Suprapubic skin (tissue), 4 donors: Measurements from ENCODE around the gene PAX6. TPM values are rescaled to one million over a fixed set of nuclear protein-coding genes. Genes with fewer than 3 reads are reported as not detected.
A peak's percentile ranks its signal among the peaks of the same experiment; 100 is the strongest.

Experiments used
- DNase-seq, 2 donors: peaks; one replicate each; pipeline ENCODE4 v3.0.0-alpha.2; 2019; ENCODE audit warnings: low spot score in 2 of 2
- H3K27ac ChIP-seq: fragments of 200-600 bp; sonication (generic); one replicate; pipeline ENCODE4 v1.5.1; 2019
- H3K27me3 ChIP-seq: fragments of 200-600 bp; sonication (generic); one replicate; pipeline ENCODE4 v1.5.1; 2019
- H3K36me3 ChIP-seq: fragments of 200-600 bp; sonication (generic); one replicate; pipeline ENCODE4 v1.5.1; 2019
- H3K4me1 ChIP-seq: fragments of 200-600 bp; sonication (generic); one replicate; pipeline ENCODE4 v1.5.1; 2019
- H3K4me3 ChIP-seq: fragments of 200-600 bp; sonication (generic); one replicate; pipeline ENCODE4 v1.5.1; 2019; ENCODE audit warnings: mild to moderate bottlenecking
- H3K9me3 ChIP-seq: fragments of 200-600 bp; sonication (generic); one replicate; pipeline ENCODE4 v1.5.1; 2019
- EP300 ChIP-seq: sonication (generic); formaldehyde crosslinking; IDR thresholded peaks from one replicate; pipeline ENCODE4 v1.6.1; 2017; ENCODE audit warnings: antibody characterized with exemption
- POLR2A ChIP-seq, 2 donors: fragments of 450-650 bp; IDR thresholded peaks; one replicate each; pipeline ENCODE4 v1.6.1; 2017; ENCODE audit warnings: antibody characterized with exemption in 2 of 2, mild to moderate bottlenecking in 2 of 2, moderate library complexity in 2 of 2
- POLR2AphosphoS5 ChIP-seq, 3 donors: sonication (generic); formaldehyde crosslinking; IDR thresholded peaks; one replicate each; pipeline ENCODE4 v1.6.1; 2017; ENCODE audit warnings: antibody characterized with exemption in 3 of 3
- WGBS: methylation state at CpG from one replicate; pipeline ENCODE4 v1.1.5; 2018; 5-methylcytosine and 5-hydroxymethylcytosine counted together
- total RNA-seq, 4 donors: library from RNA; depleted of rRNA; stranded (reverse); fragments of >200 nt; gene quantifications; one replicate each; pipeline ENCODE4 v1.1.0, GENCODE V29; 2016
- TF ChIP-seq, protein P1 (sequence below), 2 donors: fragments of 200-600 bp in 1 of 2; fragments of 450-650 bp in 1 of 2; sonication (generic) in 1 of 2; IDR thresholded peaks; one replicate each; pipeline ENCODE4 v1.5.1; 2016 to 2019; ENCODE audit warnings: antibody characterized with exemption in 2 of 2, mild to moderate bottlenecking in 1 of 2, moderate library complexity in 1 of 2

Gene PAX6
- total RNA-seq, 4 donors from 2014 or later: 0.25 to 1.1 (median 0.29) TPM; not detected in 1

DNA sequence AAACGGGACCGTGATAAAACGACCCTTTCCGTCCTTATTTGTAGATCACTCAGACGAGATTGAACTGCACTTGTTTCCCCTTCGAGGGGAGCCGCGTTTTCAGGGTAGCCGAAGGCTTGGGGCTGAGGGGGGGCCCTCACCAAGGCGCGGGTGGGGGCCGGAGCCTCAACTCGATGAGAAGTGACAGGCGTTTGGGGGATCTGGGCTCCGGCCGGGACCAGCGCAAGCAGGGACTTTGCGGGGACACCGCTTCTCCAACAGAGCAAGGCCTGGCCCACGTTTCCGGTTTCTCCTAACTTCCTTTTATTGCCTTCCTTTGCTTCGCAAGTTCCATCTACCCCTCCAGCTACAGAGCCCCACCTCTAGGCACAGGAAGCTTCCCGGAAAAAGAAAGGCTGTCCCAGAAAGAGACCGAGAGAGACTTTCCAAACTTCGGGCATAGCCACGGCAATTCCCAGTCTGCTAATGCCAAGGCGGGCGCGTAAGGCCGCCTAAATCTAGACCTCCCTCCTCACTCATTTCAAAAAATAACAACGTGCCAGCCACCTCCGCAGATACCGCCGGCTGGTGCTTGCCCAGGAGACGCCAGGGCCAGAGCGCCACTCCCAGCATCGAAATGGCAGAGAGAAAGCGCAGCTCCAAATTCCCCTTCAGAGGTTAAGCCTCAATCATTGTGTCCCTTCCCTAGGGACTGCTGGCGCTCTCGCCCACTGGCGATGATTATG, 6.6 kb downstream of the PAX6 start:
- 11% methylated on average over 29 of the region's 41 CpGs for WGBS
- H3K36me3 ChIP-seq: no peaks in the 10 kb centered on the region
- H3K4me3 ChIP-seq: peak overlapping the region; percentile 28
- H3K27ac ChIP-seq: no peak overlapping the region
- H3K9me3 ChIP-seq: no peaks in the 10 kb centered on the region
- no peak for DNase-seq
- H3K4me1 ChIP-seq: peaks cover 35% of the 10 kb centered on the region
- TF ChIP-seq POLR2AphosphoS5 (IDR thresholded peaks at IDR 0.05): no peak
- TF ChIP-seq, protein P1, sequence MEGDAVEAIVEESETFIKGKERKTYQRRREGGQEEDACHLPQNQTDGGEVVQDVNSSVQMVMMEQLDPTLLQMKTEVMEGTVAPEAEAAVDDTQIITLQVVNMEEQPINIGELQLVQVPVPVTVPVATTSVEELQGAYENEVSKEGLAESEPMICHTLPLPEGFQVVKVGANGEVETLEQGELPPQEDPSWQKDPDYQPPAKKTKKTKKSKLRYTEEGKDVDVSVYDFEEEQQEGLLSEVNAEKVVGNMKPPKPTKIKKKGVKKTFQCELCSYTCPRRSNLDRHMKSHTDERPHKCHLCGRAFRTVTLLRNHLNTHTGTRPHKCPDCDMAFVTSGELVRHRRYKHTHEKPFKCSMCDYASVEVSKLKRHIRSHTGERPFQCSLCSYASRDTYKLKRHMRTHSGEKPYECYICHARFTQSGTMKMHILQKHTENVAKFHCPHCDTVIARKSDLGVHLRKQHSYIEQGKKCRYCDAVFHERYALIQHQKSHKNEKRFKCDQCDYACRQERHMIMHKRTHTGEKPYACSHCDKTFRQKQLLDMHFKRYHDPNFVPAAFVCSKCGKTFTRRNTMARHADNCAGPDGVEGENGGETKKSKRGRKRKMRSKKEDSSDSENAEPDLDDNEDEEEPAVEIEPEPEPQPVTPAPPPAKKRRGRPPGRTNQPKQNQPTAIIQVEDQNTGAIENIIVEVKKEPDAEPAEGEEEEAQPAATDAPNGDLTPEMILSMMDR (IDR thresholded peaks at IDR 0.05): no peak
- no peak for TF ChIP-seq POLR2A (IDR thresholded peaks at IDR 0.05)
- no peak for TF ChIP-seq EP300
- H3K27me3 ChIP-seq: peaks cover 100% of the 10 kb centered on the region

DNA sequence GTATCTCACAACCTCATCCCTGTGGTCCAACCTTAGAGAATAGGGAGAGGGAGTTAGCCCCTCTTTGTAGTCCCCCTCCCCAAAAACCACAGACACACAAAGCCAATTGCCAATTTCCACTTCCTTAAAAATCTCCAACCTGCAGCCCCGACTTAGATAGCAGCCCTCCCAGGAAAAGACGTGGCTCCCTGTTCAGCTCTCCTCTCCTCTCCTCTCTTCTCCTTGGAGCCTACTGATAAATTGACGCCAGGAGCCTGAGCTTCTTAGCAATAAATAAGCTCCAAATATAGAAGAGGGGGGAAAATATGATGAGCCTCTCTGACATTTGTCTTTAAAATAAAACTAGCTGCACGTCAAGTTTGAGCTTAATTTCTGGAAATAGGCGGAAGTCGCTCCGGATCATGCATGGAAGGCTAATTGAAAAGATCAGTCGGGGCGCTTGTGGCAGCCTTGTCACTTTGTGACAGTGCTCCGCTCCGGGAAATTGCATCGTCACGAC, 7.3 kb downstream of the PAX6 start:
- peaks cover 100% of the 10 kb centered on the region for H3K27me3 ChIP-seq
- H3K4me3 ChIP-seq: peak overlapping the region; percentile 28
- H3K27ac ChIP-seq: no peak overlapping the region
- no peak for DNase-seq
- no peaks in the 10 kb centered on the region for H3K36me3 ChIP-seq
- H3K4me1 ChIP-seq: peaks cover 37% of the 10 kb centered on the region
- TF ChIP-seq EP300 (no peak), POLR2A (IDR thresholded peaks at IDR 0.05) (no peak), POLR2AphosphoS5 (IDR thresholded peaks at IDR 0.05) (no peak)
- TF ChIP-seq, protein P1 (IDR thresholded peaks at IDR 0.05): no peak
- WGBS: 21% methylated on average over 13 of the region's 13 CpGs
- no peaks in the 10 kb centered on the region for H3K9me3 ChIP-seq

DNA sequence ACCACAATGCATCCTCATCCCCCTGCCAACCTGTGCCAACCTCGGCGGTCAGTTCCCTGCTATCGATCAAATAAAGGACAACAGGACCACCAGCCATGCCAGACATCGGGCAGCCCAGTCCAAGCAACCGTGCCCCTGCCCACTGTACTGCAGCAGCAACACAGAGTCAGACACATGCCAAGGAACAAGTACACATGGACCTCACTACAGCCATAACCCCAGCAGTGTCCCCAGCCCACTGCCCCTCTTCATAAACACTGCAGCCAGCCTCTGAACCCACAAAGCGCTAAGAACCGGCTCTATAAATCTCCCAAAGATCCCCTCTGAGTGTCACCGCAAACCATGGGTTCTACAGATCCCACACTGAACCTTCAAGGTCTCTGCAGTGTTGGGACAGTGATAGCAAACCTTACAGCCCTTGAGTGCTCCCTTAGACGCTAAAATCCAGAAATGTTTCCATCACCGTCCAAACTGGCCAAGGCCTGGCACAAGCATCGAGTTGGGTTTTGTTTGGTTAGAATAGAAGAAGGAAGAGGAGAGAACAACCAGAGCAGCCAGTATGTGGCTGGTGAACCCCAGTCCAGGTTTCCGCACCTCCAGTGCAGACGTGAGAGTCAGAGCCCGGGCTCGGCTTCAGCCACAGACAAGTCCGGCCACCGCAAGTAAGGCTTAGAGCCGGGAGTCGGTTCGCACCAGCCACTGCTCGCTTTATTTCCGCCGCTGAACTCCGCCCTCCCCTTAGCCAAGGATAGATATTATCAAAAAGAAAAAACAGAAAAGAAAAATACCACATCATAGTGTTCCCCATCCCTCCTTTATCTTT, 7.9 kb downstream of the PAX6 start:
- no peaks in the 10 kb centered on the region for H3K36me3 ChIP-seq
- no peak for DNase-seq
- H3K4me1 ChIP-seq: peaks cover 41% of the 10 kb centered on the region
- 14% methylated on average over 20 of the region's 24 CpGs for WGBS
- H3K4me3 ChIP-seq: no peak overlapping the region
- no peak for TF ChIP-seq POLR2AphosphoS5 (IDR thresholded peaks at IDR 0.05)
- TF ChIP-seq EP300: no peak
- TF ChIP-seq POLR2A (IDR thresholded peaks at IDR 0.05): no peak
- TF ChIP-seq, protein P1 (IDR thresholded peaks at IDR 0.05): no peak
- no peaks in the 10 kb centered on the region for H3K9me3 ChIP-seq
- no peak overlapping the region for H3K27ac ChIP-seq
- peaks cover 100% of the 10 kb centered on the region for H3K27me3 ChIP-seq

DNA sequence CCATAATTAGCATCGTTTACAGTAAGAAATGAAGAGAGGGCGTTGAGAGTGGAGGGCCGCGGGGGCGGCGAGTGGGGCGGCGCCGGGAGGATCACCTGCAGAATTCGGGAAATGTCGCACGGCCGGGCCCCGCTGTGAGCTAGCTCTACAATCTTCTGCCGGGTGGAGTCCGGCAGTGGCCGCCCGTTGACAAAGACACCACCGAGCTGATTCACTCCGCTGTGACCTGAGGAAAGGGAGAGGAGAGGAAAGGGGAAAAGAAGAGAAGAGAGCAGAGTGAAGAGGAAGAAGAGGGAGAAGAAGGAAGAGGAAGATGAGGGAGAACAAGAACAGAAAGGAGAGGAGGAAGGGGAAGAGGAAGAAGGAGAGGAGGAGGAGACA, 8.5 kb downstream of the PAX6 start:
- peaks cover 47% of the 10 kb centered on the region for H3K4me1 ChIP-seq
- 19% methylated on average over 20 of the region's 20 CpGs for WGBS
- TF ChIP-seq, protein P1 (IDR thresholded peaks at IDR 0.05): no peak
- no peak for TF ChIP-seq POLR2A (IDR thresholded peaks at IDR 0.05)
- TF ChIP-seq POLR2AphosphoS5 (IDR thresholded peaks at IDR 0.05): no peak
- no peak for TF ChIP-seq EP300
- DNase-seq: peak in 1 of 2 donors; percentile 74
- no peaks in the 10 kb centered on the region for H3K36me3 ChIP-seq
- no peaks in the 10 kb centered on the region for H3K9me3 ChIP-seq
- H3K4me3 ChIP-seq: no peak overlapping the region
- peaks cover 100% of the 10 kb centered on the region for H3K27me3 ChIP-seq
- no peak overlapping the region for H3K27ac ChIP-seq

DNA sequence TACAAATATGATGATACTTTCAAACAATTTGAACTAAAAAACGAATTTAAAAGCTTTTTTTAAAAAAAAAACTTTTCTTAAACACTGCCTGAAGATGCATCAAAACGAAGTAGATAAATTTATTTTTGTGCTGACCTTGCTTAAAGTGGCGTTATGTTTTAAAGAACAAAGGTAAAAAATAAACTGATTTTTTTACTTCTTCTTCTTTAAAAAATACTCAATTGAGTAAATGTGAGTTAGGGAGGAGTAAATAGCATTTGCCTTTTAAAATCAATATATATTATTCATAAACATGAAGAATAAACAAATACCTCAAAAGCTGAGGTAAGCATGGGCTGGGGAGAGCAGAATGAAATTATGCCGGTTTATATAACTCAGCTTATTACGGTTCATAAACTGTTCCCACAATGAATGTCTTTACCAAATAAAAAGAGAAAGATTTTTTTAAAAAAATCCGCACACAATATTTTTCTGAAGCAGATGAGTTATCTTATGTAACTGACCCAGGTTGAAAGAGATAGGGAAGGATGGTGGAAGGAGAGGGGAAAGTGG, 9.0 kb downstream of the PAX6 start:
- WGBS: 25% methylated on average over 6 of the region's 6 CpGs
- Histone ChIP-seq H3K4me3 (no peak overlapping the region), H3K27me3 (peaks cover 99% of the 10 kb centered on the region), H3K36me3 (no peaks in the 10 kb centered on the region), H3K9me3 (no peaks in the 10 kb centered on the region), H3K4me1 (peaks cover 49% of the 10 kb centered on the region), H3K27ac (no peak overlapping the region)
- DNase-seq: no peak
- TF ChIP-seq EP300 (no peak), POLR2AphosphoS5 (IDR thresholded peaks at IDR 0.05) (no peak), POLR2A (IDR thresholded peaks at IDR 0.05) (no peak)
- TF ChIP-seq, protein P1 (IDR thresholded peaks at IDR 0.05): no peak
